GM18520 (cell line): ENCODE data around the gene DDAH2.

Source experiments
- ATAC-seq: cut with Tn5 transposase; IDR thresholded peaks from one replicate; pipeline ENCODE4 v1.9.1; 2021; ENCODE audit not compliant: unreplicated experiment

DDAH2 gene

DNA sequence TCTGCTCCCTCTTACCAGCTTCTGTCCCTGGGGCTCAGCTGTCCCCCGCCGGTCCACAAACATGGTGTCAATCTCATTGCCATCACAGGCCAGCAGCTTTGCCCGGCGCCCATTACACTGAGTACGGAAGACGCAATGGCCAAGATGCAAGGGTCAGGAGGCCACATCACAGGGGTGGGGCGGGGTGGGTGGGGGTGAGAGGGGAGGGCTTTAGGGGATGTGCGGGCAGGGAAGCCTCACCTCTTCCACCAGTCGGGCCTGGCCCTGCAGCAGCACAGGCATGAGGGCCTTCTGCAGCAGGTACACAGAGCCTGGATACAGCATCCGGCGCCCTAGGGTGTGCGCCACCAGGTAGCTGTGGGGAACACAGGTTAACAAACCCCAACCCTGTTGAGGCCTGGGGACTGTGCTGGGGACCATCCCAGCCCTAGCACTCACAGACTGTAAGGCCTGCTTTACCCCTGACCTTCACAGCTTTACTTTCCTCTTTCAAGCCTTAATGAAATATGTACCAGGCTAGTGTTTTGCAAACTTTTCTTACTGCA lies 37.5 kb downstream of the DDAH2 start:
- ATAC-seq: no peak

DNA sequence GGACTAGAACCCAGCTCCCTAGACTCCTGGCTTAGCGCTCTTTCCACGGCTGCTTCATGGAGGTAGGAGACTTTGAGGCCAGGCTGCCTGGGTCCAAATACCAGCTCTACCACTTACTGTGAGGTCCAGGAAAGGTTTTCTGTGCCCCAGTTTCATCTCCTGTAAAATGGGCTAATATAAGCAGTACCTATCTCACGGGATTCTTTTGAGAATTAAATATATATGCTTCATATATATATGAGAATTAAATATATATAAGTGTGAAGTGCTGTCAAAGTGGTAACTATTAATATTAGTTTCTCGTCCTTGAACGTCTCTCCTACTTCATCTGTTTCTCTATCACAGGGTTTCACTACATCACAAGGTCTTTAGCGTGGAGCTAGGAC lies 38.0 kb downstream of the DDAH2 start:
- ATAC-seq: no peak

DNA sequence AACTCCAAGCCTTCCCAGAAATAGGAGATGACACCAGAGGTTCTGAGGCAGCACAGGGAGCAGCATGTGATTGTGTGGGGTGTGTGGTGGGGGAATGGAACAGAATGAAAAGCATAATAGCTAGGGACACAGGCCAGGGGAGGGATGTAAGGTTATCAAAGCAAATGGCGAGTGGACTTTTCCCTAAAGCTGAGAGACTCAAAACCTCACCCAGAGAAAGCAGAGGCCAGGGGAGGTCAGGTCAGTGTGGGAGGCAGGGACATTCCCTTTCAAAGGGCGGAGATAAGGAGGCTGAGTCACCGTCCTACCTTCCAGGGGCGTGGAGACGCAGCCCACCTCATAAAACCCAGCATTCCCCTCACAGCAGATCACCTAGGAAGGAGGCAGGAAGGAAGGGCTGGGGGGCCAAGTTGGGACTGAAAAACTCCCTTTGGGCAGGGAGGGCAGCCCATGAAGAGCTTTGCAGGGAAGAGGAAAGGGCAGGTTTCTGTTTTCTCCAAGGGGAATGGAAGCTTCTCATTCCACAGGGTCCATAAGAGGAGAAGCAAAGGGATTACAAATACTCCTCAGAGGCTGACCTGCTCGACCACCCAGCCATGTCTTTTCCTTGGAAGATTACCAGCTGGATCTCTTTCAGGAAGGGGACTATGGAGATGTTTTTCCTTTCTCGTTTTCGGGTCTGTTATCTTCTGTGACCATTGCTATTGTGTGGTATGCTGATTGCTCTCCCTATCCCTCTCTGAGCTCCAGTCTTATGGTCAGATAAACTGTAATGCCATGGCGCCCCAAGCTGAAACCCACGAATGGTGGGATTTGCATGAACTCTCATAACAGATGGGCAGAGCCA lies 38.6 kb downstream of the DDAH2 start:
- no peak for ATAC-seq

DNA sequence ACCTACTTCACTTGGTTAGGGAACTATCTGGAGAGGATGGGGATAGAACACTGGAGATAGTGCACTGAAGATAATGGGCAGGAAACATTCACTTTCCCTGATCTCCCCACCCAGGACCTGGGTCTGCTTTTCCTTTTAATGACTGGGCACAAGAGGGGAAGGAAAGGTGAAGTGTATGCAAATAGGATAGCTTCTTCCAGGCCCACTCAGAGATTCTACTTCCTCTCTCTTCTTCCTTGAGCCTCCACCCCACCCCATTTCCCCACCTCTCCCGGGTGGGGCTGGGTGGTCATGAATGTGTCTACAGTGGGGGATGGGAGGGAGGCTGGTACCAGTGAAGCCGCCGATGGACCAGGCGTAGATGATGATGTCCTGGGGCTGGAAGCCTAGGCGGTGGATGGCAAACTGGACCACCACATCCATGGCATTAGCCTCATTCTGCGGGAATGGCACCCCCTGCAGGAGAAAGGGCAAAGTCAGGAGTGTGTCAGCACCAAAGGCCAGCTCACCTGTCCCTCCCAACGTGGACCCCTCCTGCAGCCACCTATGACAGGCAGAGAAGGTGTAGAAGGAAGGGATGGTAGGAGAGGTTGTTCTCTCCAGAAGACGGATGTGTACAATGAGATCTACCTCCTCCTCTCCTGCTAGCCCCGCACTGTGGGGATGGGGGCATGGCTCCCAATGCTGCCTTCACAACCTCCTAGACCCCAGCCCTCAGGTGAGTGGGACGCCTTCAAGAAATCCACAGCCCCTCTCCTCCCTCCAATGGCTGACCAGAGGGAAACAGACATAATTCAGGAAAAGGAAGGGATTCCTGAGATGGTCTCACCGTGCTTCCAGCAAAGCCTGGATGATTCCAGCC lies 39.6 kb downstream of the DDAH2 start:
- no peak for ATAC-seq

DNA sequence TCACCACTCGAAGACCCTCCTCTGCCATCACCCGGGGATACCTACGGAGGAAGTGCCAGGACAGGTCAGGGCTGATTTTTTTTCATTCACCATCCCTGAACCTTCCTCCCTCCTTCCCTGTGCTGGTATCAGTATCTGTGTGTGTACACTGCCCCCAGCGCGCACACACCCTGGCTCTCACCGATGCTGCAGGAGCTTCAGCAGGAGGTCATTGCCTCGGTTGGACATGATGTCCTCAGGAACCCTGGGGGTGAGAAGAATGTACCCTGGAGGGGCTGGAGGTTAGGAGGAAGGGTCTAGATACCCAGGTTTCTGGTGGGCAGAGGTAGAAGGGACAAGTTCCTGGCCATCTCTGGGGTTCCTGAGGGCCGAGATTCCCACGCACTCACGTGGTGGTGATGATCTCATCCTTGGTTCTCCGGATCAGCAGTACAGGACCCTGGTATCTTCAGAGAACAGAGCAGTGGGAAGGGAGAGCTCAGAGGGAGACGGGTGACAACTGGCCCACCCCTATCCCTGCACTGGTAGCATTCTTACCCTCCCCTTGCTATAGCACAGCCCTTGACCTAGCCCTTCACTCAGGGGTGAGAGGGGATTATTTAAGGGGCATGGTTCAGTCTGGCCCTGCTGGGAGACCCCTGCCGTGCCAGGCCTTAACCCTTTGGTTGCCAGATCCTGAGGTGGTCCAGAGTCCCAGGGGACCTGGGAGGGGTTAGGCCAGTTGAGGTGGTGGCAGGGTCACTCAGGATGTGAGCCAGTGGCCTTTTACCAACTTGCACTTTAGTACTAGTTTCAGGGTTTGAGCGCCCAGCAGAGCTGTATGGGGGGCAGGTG lies 41.0 kb downstream of the DDAH2 start:
- no peak for ATAC-seq

DNA sequence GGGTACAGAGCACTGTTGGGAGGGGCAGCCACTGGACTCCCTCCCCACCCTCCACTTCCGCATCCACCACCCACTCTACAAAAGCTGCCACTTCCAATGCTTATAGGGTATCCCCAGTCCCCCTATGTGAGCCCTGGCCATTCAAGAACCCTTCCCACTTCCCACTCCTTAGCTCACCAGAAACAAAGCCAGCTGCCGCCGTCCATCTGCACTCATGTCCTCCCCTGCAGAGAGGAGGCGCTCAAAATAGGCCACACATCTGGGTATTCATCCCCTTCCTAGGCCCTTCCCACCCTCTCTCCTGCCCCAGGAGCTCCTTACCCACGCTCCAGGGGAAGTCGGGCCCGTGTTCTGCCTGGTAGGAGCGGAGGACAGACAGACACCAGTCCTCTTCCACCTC lies 41.8 kb downstream of the DDAH2 start:
- no peak for ATAC-seq

DNA sequence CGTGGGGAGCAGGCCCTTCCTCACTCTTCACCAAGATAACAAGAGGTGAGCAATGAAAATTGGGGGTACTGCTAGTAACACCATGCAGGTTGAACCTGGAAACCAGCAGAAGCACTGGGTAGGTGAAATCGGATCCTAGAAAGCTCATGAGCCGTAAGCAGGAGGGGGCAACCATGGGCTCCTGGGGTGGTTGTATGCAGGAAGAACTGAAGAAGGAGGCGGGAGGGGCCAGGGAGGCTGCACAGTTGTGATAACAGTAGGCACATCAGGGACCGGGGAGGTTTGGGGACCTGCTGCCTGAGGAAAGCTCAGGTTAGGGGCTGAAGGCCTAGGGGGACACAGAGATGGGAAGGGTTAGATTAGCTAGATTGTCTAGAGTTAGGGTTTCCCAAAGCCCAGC lies 42.6 kb downstream of the DDAH2 start:
- no peak for ATAC-seq

DNA sequence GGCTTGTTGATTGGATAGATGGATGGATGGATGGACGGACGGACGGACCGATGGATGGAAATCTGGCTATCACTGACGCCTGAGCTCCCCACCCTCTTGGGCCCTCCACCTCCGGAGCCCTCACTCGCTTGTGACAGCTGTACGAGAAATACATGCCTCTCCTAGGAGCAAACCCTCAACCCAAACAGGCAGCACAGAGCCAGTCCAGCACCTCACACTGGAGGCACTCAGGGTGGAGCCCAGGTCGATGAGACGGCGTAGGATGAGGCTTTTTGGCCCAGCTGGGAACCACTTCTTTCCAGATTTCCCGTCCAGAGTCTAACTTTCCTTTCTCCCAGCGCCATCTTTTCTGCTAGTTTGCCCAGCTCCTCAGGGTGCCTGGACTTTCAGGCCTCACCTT lies 45.5 kb downstream of the DDAH2 start:
- ATAC-seq: no peak

DNA sequence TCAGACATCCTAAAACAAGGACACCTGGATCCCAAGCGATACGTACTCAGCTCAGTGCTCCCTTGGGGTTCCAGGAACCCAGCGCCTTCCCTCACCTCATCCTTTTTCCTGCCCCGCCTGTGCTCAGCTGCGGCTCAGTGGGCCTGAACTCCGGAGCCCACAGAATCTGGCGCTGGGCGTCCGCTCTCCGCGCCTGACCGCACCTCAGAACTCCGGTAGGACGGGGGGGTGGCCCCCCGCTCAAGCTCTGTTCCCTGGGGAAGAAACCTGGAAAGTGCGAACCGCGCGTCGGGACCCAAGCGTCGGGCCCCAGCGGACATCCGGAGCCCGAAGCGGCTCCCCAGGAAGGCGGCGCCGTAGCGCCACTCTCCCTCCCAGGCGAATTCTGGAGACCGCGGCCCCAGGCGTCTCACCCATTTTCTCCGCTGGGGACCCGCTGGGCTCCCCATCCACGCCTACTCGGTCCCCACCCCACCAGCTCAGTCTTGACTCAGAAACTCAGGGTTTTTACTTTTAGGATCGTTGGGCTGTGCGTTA lies 47.9 kb downstream of the DDAH2 start:
- no peak for ATAC-seq

DNA sequence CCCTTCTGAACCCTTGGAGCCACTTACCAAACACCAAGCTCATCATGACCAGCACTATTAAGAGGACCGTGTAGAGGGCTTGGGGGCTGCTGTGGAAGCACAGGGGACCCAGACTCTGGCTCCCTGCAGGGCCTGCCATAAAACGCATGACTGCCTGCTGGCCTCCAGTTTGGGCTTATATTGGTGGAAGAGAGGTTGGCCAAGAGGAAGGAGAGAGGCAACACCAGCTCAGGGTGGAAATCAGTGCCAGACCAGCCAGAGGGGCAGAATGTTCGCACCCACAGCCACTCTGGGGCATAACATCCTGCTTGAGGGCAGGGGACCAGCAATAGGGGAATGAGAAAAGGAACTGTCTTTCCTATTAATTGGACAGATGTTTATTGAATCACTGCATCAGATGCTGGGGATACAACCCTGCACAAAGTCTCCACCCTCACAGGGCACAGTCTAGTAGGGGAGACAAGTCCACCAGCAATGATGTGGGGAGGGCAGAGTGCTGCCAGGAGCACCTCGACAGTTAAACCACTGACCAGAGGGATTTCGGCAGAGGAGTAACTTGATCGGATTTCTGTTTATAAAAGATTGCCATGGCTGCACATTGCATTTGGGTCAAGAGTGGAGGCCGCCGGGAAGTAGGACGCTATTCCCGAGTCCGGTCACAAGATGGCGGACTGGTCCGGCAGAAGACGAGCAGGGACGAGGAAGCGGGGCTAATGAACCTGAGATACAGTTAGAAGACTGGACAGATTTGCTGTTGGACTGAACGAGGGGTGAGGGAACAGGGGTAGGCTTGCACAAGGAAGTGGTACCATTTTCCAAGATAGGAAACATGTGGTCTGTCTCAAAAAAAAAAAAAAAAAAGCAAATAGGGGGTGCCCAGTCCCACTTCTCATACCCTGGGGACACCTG lies 48.6 kb downstream of the DDAH2 start, which contains the start of gene LY6G5C:
LY6G5C (minus strand) TSS at position 842 of the 909 bp plus-strand sequence; CDS start at position 148, 694 bp downstream.
- ATAC-seq: no peak

DNA sequence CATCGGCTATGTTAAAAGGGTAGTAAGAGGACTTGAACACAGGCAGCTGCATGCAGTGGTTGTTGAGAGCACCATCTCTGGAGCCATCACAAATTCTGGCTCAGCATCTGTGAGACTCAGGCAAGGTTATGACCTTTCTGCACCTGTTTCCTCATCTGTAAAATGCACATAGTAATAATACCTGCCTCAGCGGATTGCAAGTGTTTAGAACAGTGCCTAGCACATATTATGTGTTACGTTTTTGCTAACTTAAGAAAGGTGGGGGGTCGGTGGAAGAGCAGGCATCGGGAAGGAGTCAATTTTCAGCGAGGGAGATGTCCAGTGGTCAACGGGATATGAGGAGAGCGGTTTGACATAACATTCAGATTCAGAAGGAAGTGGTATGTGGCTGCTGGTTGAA lies 51.1 kb downstream of the DDAH2 start:
- ATAC-seq: no peak
